Measurements from ENCODE around the gene FOXP1.

Gene FOXP1

DNA sequence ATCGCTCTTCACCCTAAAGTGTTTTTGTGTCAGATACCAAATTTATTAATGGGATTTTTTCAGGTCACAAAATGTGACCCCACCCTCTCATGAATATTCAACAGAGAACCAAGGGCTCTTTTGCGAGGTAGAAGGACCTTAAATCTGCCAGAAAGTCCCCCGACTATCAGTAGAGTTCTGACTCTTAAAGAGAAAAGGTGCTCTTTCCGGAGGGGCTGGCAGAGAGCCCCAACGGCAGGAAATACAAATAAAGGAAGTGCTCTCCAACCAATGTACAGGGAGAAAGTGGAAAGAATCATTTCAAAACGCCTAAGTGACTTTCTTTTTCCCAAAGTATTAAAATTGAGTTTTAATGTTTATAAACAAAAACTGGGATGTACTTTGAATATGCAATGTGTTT, 517.2 kb downstream of the FOXP1 start:
- peaks cover 66% of the 10 kb centered on the region for H3K4me1 ChIP-seq (ENCODE audit: insufficient read depth, low read length, severe bottlenecking)
- H3K4me3 ChIP-seq (ENCODE audit: low read depth, low read length, poor library complexity, severe bottlenecking), result peak overlapping the region; percentile 61
- TF ChIP-seq EZH2 (IDR thresholded peaks at IDR 0.05; ENCODE audit: borderline replicate concordance, low read length) (no peak), CTCF (IDR thresholded peaks at IDR 0.05; ENCODE audit: low read length) (no peak)
- no peak overlapping the region for H2AFZ ChIP-seq (ENCODE audit: low read length)
- H3K9ac ChIP-seq (ENCODE audit: low read length), result no peak overlapping the region
- H3K79me2 ChIP-seq (ENCODE audit: insufficient read depth, low read length), result peaks cover 43% of the 10 kb centered on the region
- H3K9me3 ChIP-seq (ENCODE audit: low read length), result no peaks in the 10 kb centered on the region
- H3K9me2 ChIP-seq (ENCODE audit: low read depth, low read length), result no peaks in the 10 kb centered on the region
- H3K4me2 ChIP-seq (ENCODE audit: low read length), result peak overlapping the region; percentile 84
- H3K36me3 ChIP-seq (ENCODE audit: insufficient read depth, low read length), result peaks cover 12% of the 10 kb centered on the region; the same call in 1 of the 2 replicates
- H3K27ac ChIP-seq (ENCODE audit: low read depth, low read length, poor library complexity, severe bottlenecking), result no peak overlapping the region
- 0 out of 2 replicates have a peak, but pooled peaks cover 2% of the 10 kb centered on the region for H4K20me1 ChIP-seq (ENCODE audit: insufficient read depth, low read length)
- H3F3A ChIP-seq (ENCODE audit: insufficient read depth, low read length), result 0 out of 2 replicates have a peak, but pooled peaks cover 3% of the 10 kb centered on the region
- no peaks in the 10 kb centered on the region for H3K27me3 ChIP-seq (ENCODE audit: insufficient read depth, low read length)

GRCh38 chr3:71065764-71066013, 517.8 kb downstream of the FOXP1 start:
- peak overlapping the region; percentile 84 for H3K4me2 ChIP-seq (ENCODE audit: low read length)

DNA sequence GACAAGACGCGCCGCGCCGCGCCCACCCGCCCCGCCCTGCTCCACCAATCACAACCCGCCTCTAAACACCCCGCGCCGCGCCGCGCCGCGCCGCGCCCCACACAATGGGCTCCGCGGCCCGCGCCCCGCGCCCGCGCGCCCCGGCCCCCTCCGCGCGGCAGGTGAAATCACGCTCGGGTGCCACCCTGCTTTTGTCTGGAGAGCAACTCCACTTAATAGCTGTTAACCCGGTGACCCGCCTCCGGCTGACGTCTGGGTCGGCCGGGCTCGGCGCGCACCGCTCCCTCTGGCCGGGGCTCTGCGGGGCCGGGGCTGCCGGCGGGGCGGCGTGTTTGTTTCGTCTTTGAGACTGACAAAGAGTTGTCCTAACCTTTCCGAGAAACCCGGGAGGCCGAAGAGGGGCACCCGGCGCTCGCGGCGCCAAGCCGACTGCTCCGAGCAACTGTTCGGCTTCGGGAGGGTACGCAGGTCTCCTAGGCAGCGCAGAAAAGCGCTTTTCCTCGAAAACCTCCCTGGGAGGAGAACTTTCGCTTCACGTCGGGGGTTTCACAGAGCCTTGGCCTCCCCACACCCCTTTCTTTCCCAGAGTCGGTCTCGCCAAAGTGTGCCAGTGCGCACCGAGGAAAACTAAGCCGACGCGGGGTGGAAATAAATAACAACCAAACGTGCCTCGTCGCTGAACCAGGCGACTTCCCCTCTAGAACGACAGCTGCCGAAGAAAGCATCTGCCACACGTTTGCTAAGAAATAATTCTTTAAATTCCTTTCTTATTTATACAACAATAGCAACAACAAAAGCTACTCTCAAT, 518.4 kb downstream of the FOXP1 start:
- H3K79me2 ChIP-seq (ENCODE audit: insufficient read depth, low read length), result peaks cover 54% of the 10 kb centered on the region
- H3F3A ChIP-seq (ENCODE audit: insufficient read depth, low read length), result 0 out of 2 replicates have a peak, but pooled peaks cover 3% of the 10 kb centered on the region
- no peak overlapping the region for H2AFZ ChIP-seq (ENCODE audit: low read length)
- peak overlapping the region; percentile 84 for H3K4me2 ChIP-seq (ENCODE audit: low read length)
- H3K9me2 ChIP-seq (ENCODE audit: low read depth, low read length), result no peaks in the 10 kb centered on the region
- 0 out of 2 replicates have a peak, but pooled peaks cover 6% of the 10 kb centered on the region for H4K20me1 ChIP-seq (ENCODE audit: insufficient read depth, low read length)
- TF ChIP-seq EZH2 (IDR thresholded peaks at IDR 0.05; ENCODE audit: borderline replicate concordance, low read length) (no peak), CTCF (IDR thresholded peaks at IDR 0.05; ENCODE audit: low read length) (no peak)
- H3K27ac ChIP-seq (ENCODE audit: low read depth, low read length, poor library complexity, severe bottlenecking), result no peak overlapping the region
- H3K4me1 ChIP-seq (ENCODE audit: insufficient read depth, low read length, severe bottlenecking), result peaks cover 73% of the 10 kb centered on the region
- H3K27me3 ChIP-seq (ENCODE audit: insufficient read depth, low read length), result no peaks in the 10 kb centered on the region
- peak overlapping the region; percentile 61 for H3K4me3 ChIP-seq (ENCODE audit: low read depth, low read length, poor library complexity, severe bottlenecking)
- H3K36me3 ChIP-seq (ENCODE audit: insufficient read depth, low read length), result peaks cover 16% of the 10 kb centered on the region; the same call in 1 of the 2 replicates
- H3K9ac ChIP-seq (ENCODE audit: low read length), result peak overlapping the region; percentile 51
- no peaks in the 10 kb centered on the region for H3K9me3 ChIP-seq (ENCODE audit: low read length)

More at GRCh38 chr3:71065764-71066013, 517.8 kb downstream of the FOXP1 start:
- Histone ChIP-seq H2AFZ (ENCODE audit: low read length) (no peak overlapping the region), H3K9me3 (ENCODE audit: low read length) (no peaks in the 10 kb centered on the region), H3K79me2 (ENCODE audit: insufficient read depth, low read length) (peaks cover 50% of the 10 kb centered on the region), H3K27me3 (ENCODE audit: insufficient read depth, low read length) (no peaks in the 10 kb centered on the region), H3K27ac (ENCODE audit: low read depth, low read length, poor library complexity, severe bottlenecking) (no peak overlapping the region), H3K4me3 (ENCODE audit: low read depth, low read length, poor library complexity, severe bottlenecking) (peak overlapping the region; percentile 61), H4K20me1 (ENCODE audit: insufficient read depth, low read length) (0 out of 2 replicates have a peak, but pooled peaks cover 6% of the 10 kb centered on the region), H3F3A (ENCODE audit: insufficient read depth, low read length) (0 out of 2 replicates have a peak, but pooled peaks cover 3% of the 10 kb centered on the region), H3K9ac (ENCODE audit: low read length) (no peak overlapping the region), H3K4me1 (ENCODE audit: insufficient read depth, low read length, severe bottlenecking) (peaks cover 72% of the 10 kb centered on the region), H3K9me2 (ENCODE audit: low read depth, low read length) (no peaks in the 10 kb centered on the region), H3K36me3 (ENCODE audit: insufficient read depth, low read length) (peaks cover 16% of the 10 kb centered on the region; the same call in 1 of the 2 replicates)
- TF ChIP-seq CTCF (IDR thresholded peaks at IDR 0.05; ENCODE audit: low read length) (no peak), EZH2 (IDR thresholded peaks at IDR 0.05; ENCODE audit: borderline replicate concordance, low read length) (no peak)
